HK-2 (cell line): ENCODE results near the gene GUCA2A.
"Not testable (repeated sequence)": the region's sequence is repeated elsewhere in the genome, so short reads cannot be mapped to it uniquely, and the experiment has no call there.

Source experiments
- DNase-seq: peaks from one replicate; pipeline ENCODE4 v3.0.0-alpha.2; 2018; ENCODE audit not compliant: unreplicated experiment

GUCA2A gene, protein sequence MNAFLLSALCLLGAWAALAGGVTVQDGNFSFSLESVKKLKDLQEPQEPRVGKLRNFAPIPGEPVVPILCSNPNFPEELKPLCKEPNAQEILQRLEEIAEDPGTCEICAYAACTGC

DNA sequence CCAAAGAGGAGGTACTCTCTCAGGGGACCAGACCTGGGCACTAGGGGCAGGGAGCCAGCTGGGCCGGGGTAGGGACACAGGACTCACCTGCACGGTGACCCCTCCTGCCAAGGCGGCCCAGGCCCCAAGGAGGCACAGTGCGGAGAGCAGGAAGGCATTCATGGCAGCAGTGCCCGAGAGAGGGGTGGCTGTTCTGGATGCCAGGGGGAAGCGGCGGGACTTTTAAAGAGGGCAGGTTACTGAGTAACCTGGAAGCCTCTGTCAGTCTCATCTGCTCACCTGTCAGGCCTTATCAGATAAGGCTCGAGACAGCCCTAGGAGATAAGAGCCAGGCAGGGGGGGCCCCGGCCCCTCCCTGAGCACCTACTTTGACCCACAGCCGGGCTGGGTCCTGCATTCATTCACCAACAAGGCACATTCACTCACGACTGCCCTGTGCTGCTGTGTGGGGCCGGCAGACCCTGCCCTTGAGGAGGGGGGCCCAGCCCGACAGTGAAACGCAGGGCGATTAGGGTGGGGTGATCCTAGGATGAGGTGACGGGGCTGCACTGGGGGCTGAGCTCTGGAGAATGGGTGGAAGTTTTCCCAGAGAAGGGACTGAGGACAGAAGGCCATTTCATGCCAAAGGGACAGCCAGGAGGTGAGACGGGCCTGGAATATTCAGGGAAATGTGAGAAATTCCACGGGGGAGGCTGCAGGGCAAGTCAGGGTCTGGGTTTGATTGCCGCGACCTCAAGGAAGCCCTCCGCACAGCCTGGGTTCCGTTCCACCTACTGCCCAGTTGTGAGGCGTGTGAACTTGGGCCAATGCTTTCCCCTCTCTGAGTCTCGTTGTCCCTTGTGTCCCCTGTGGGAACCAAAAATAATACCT is at the start of gene GUCA2A:
Gene GUCA2A (minus strand): TSS at position 195 of the 870 bp plus-strand sequence. CDS start 33 bp downstream, at position 162.
- DNase-seq = no peak

DNA sequence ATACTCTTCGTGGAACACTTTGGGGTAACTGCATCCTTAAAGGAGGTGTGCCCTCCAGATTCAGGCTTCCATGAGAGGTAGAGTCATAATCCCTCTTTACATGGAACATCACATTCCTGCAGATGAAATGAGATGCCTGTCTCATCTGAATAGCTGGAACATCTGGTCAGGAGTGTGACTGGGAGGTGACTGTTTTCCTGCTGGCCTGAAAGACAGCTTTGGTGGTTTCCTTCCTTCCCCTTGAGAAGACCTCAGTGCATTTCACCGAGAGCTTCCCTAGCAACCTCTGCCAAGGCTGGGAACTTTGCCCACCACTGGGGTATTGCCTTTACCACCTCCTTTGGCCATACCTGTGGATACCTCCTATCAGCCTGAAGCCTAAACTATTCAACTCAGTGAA is 46.7 kb upstream of the GUCA2A start:
- DNase-seq = no peak

DNA sequence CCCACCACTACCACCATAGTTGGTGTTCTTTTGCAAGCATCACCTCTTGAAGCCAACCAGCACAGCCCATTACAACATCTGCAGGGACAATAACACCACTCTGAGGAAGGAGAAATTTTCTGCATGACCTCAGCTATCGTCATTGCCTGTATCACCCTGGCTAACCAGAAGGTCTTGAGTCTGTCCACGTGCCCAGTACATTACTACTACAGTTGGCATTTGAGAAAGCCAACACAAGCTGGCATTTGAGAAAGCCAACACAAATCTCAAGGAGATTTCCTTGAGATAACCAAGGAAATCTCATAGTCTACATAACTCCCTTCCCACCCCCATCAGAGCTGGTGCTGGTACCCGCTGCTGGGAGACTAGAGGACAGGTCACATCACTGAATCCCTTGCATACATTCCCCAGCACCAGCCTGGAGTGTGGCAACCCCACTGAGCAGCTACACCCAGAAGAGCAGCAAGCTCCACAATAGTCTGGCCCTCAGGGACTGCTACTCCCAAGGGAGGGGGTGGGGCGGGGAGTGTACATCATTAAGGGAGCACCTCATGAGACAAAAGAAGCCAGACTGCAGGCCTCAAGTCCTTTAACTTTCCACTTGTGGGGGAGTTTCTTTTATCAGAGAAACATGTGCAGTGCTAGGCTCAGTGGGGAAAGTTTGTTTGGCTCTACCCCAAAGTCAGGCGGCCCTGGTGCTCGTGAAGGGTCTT is 46.0 kb upstream of the GUCA2A start:
- no peak for DNase-seq

- no peak for DNase-seq
These were observed 45.1 kb upstream of the GUCA2A start for GRCh38 chr1:42209526-42210251.

GRCh38 chr1:42206930-42207329 is 42.4 kb upstream of the GUCA2A start:
- DNase-seq = not testable (repeated sequence)

DNA sequence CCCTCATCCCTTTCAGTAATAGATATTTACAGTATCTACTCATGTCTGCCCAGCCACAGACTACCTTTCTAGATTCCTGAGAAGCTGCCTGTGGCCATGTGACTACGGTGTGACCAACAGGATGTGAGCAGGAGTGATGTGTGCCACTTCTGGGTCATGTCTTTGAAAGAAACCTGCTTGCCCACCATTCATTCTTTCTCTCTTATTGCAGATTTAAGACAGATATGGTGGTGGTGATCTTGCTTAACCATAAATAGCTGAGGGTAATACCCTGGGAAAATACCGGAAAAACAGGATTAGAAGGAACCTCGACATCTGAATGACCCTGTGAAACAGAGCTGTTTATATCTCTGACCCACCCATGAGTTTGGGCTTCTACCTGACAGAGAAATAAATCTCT is 41.6 kb upstream of the GUCA2A start:
- no peak for DNase-seq

DNA sequence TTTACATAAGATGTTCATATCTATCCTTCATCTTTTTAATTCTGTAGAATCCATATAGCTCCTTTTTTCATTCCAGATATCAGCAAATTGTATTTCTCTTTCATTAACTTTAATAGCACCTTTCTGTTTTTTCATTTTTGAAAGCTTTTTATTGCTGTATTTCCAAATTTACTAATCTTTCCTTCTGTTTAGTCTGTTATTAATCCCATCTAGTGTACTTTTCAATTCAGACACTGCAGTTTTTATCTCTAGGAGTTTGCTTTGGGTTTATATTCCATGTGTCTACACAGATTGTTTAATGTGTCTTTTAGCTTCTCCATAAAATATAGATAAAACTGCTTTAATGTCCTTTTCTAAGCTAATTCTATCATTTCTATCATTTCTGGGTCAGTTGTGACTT is 37.4 kb upstream of the GUCA2A start:
- no peak for DNase-seq

- no peak for DNase-seq
These were observed 33.7 kb upstream of the GUCA2A start for GRCh38 chr1:42198251-42198650.

- no peak for DNase-seq
These were observed 31.3 kb upstream of the GUCA2A start for GRCh38 chr1:42195841-42196240.

- DNase-seq = no peak
These were observed 27.6 kb upstream of the GUCA2A start for GRCh38 chr1:42192106-42192505.

DNA sequence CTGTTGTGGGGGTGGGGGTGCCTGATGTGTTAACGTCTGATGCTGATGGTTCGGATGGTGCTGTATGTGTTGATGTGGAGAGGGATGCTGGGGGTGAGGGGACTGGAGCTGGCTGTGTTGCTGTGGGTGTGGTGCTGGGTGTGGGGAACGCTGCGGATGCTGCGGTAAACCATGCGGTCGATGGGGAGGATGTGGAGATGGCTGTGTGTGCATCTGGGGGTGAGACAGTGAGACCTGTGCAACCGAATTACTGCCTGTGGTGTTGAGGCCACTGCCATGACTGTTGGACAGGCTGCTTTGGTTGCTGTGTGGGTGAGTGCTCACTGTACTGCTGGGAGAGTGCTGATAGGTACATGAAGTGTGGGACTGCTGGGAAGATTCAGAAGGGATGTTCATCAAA is 26.8 kb upstream of the GUCA2A start:
- DNase-seq = no peak

GRCh38 chr1:42189931-42190853 is 25.6 kb upstream of the GUCA2A start:
- DNase-seq = no peak

DNA sequence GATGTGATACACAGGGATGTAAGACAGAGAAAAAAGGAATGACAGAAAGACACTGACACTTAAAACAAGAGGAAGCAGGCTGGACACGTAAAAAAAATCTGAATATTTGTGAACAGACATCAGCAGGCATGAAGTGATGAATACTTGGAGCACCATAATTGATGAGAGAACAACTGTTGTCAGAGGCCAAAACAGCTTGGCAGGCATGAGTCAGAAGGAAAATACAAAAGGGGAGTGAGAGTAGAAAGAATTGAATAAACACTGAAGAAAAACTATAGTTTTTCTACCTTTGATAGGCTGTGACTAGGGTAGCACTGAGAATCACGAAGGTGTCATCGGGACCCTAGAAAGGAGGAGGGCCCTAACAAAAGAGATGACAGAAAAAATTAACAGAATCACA is 21.6 kb upstream of the GUCA2A start:
- DNase-seq = no peak

- no peak for DNase-seq
These were observed 20.1 kb upstream of the GUCA2A start for GRCh38 chr1:42184616-42185015.

DNA sequence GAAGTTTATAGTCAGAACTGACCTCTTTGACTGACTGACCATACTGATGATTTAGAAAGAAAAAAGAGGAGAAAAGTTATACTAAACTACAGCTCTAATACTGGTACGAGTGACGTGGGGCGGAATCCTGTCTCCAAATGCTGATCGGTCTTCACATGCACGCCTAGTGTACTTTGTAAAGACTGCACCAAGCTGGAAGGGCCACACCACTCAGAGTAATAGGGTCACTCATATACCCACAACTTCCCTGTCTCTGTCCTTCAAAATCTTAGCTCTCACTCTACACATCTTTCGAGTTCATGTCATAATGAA is 19.4 kb upstream of the GUCA2A start:
- no peak for DNase-seq

DNA sequence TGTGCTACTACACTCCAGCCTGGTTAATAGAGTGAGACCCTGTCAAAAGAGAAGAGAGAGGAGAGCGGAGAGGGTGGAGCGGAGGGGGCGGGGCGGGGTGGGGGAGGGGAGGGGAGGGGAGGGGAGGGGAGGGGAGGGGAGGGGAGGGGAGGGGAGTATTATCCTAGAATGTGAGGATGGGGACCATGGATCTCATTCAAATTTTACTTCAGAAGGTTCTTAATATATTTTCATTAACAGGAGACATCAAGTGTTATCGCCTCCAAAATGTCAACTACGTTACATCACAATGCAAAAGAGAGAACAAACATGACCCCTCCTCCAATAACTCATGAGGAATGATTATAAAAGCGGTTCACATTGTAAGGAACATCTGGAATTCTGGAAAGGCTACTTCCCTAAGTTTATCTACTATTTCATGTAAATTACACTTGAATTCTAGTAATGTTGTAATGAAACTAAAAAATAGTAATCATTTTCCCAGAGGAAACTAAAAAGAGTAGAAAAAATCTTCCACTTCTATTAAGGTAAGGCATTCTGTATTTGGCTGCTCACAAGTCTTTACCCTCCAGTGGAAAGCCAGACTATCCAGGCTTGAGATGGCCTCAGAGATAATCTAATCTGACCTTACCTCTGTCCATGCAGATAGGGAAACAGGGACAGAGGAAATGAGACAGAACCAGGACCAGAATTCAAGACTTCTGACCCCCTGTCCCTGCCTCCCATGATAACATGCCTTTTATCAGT is 18.8 kb upstream of the GUCA2A start:
- no peak for DNase-seq

DNA sequence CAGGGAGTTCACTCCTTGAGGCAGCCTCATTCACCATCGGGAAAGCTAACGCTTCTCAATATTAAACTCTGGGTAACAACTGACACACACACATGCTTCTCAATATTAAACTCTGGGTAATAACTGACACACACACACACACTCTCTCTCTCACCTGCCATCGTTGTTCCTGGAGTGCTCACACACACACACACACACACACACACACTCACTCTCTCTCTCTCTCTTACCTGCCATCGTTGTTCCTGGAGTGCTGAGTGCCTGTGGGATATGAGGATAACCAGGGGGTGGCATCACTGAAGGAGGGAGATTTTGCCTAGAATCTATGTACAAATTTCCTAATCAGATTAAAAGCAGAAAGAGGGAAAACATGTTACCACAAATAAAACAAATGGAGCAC is 17.1 kb upstream of the GUCA2A start:
- no peak for DNase-seq

GRCh38 chr1:42179900-42180329 is 15.4 kb upstream of the GUCA2A start:
- no peak for DNase-seq

- DNase-seq = no peak
These were observed 14.7 kb upstream of the GUCA2A start for GRCh38 chr1:42179275-42179674.

DNA sequence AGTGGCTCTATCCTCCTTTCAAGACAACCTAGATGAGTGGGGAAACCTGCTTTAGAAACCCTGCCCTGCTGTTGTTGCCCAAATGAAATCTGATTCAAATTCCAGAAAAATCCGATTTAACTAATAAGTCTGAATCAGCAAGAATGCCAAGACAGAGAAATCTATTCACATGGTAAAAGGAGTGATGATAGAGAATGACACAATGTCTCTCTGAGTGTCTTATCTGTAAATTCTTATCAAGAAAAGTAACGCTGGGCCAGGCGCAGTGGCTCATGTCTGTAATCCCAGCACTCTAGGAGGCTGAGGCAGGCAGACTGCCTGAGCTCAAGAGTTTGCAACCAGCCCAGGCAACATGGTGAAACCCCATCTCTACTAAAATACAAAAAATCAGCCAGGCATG is 13.7 kb upstream of the GUCA2A start:
- no peak for DNase-seq
